ENCODE data around the gene KRT72.

- TF ChIP-seq ZNF114 (CRISPR knock-in tag; IDR thresholded peaks at IDR 0.05) (no peak), CTCF (conservative IDR thresholded peaks at IDR 0.05; ENCODE audit: low read depth in 2 of 2) (no peak), POLR2AphosphoS5 (IDR thresholded peaks at IDR 0.05; ENCODE audit: low read depth) (no peak), EZH2 (IDR thresholded peaks at IDR 0.05; ENCODE audit: low read depth, unreplicated experiment) (no peak)
- TF ChIP-seq, protein P1, sequence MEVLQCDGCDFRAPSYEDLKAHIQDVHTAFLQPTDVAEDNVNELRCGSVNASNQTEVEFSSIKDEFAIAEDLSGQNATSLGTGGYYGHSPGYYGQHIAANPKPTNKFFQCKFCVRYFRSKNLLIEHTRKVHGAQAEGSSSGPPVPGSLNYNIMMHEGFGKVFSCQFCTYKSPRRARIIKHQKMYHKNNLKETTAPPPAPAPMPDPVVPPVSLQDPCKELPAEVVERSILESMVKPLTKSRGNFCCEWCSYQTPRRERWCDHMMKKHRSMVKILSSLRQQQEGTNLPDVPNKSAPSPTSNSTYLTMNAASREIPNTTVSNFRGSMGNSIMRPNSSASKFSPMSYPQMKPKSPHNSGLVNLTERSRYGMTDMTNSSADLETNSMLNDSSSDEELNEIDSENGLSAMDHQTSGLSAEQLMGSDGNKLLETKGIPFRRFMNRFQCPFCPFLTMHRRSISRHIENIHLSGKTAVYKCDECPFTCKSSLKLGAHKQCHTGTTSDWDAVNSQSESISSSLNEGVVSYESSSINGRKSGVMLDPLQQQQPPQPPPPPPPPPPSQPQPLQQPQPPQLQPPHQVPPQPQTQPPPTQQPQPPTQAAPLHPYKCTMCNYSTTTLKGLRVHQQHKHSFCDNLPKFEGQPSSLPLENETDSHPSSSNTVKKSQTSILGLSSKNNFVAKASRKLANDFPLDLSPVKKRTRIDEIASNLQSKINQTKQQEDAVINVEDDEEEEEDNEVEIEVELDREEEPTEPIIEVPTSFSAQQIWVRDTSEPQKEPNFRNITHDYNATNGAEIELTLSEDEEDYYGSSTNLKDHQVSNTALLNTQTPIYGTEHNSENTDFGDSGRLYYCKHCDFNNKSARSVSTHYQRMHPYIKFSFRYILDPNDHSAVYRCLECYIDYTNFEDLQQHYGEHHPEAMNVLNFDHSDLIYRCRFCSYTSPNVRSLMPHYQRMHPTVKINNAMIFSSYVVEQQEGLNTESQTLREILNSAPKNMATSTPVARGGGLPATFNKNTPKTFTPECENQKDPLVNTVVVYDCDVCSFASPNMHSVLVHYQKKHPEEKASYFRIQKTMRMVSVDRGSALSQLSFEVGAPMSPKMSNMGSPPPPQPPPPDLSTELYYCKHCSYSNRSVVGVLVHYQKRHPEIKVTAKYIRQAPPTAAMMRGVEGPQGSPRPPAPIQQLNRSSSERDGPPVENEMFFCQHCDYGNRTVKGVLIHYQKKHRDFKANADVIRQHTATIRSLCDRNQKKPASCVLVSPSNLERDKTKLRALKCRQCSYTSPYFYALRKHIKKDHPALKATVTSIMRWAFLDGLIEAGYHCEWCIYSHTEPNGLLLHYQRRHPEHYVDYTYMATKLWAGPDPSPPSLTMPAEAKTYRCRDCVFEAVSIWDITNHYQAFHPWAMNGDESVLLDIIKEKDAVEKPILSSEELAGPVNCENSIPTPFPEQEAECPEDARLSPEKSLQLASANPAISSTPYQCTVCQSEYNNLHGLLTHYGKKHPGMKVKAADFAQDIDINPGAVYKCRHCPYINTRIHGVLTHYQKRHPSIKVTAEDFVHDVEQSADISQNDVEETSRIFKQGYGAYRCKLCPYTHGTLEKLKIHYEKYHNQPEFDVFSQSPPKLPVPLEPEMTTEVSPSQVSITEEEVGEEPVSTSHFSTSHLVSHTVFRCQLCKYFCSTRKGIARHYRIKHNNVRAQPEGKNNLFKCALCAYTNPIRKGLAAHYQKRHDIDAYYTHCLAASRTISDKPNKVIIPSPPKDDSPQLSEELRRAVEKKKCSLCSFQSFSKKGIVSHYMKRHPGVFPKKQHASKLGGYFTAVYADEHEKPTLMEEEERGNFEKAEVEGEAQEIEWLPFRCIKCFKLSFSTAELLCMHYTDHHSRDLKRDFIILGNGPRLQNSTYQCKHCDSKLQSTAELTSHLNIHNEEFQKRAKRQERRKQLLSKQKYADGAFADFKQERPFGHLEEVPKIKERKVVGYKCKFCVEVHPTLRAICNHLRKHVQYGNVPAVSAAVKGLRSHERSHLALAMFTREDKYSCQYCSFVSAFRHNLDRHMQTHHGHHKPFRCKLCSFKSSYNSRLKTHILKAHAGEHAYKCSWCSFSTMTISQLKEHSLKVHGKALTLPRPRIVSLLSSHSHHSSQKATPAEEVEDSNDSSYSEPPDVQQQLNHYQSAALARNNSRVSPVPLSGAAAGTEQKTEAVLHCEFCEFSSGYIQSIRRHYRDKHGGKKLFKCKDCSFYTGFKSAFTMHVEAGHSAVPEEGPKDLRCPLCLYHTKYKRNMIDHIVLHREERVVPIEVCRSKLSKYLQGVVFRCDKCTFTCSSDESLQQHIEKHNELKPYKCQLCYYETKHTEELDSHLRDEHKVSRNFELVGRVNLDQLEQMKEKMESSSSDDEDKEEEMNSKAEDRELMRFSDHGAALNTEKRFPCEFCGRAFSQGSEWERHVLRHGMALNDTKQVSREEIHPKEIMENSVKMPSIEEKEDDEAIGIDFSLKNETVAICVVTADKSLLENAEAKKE (CRISPR knock-in tag; IDR thresholded peaks at IDR 0.05) = no peak
These were observed 46.8 kb upstream of the KRT72 start for GRCh38 chr12:52648012-52648550.

All from GM23338 (cell line).